ENCODE data around the gene SMARCA1.

DNA sequence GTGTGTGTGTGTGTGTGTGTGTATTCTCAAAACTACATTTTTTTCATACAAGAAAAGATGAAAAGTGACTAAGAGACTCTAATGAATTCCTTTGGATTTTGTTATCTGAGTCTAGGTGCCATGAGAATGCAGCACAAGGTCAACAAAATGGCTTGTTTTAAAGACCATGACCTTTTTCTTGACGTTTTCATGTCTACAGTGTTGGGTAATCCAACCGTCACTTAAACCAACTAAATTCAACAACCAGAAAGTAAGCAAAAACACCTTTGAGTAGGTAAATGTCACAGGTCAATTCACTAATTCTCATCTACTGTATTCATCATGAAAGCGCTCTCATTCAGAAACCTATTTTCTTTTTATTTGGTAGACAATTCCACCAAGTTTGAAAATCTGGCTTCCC is 3.1 kb downstream of the SMARCA1 start:
- TF ChIP-seq, protein P1, sequence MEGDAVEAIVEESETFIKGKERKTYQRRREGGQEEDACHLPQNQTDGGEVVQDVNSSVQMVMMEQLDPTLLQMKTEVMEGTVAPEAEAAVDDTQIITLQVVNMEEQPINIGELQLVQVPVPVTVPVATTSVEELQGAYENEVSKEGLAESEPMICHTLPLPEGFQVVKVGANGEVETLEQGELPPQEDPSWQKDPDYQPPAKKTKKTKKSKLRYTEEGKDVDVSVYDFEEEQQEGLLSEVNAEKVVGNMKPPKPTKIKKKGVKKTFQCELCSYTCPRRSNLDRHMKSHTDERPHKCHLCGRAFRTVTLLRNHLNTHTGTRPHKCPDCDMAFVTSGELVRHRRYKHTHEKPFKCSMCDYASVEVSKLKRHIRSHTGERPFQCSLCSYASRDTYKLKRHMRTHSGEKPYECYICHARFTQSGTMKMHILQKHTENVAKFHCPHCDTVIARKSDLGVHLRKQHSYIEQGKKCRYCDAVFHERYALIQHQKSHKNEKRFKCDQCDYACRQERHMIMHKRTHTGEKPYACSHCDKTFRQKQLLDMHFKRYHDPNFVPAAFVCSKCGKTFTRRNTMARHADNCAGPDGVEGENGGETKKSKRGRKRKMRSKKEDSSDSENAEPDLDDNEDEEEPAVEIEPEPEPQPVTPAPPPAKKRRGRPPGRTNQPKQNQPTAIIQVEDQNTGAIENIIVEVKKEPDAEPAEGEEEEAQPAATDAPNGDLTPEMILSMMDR (conservative IDR thresholded peaks at IDR 0.05; ENCODE audit: low read depth, low read length), result no peak
- TF ChIP-seq MXI1 (IDR thresholded peaks at IDR 0.05; ENCODE audit: borderline replicate concordance, low read depth, low read length) (no peak), POLR2A (IDR thresholded peaks at IDR 0.05; ENCODE audit: low read depth, low read length) (no peak), CEBPB (IDR thresholded peaks at IDR 0.05; ENCODE audit: low read depth, low read length) (no peak), RAD21 (IDR thresholded peaks at IDR 0.05; ENCODE audit: low read length) (no peak)

Measured in IMR-90 (cell line).